ENCODE data around the gene NRROS. TPM values are rescaled to one million over a fixed set of nuclear protein-coding genes. Genes with fewer than 3 reads are reported as not detected.

The NRROS gene
- total RNA-seq, 2 experiments from 2014 or later = 24.5 to 25.3 TPM

GRCh38 chr3:196638861-196639482 is 522 bp upstream of the NRROS start:
- Mint-ChIP-seq H3K36me3 (peaks cover 17% of the 10 kb centered on the region), H3K4me3 (peak overlapping the region; percentile 88), H3K27me3 (no peaks in the 10 kb centered on the region), H3K9me3 (no peaks in the 10 kb centered on the region), H3K4me1 (ENCODE audit: low read depth) (peaks cover 61% of the 10 kb centered on the region), H3K27ac (peak overlapping the region; percentile 94)
- ChIA-PET CTCF (interaction anchor here (3.0 to 5.4 kb wide), 3 partner anchors 7 to 47 kb away, joined by 16 to 43 read pairs (median 20); no protein-coding TSS in a partner anchor), POLR2A (interaction anchor here (1.0 to 2.3 kb wide), 3 partner anchors 9 to 15 kb away, joined by 3 to 12 read pairs (median 3); no protein-coding TSS in a partner anchor)
- DNase-seq = no peak
- intact Hi-C loops (cut with micrococcal nuclease) = loop anchor here (10.0 kb wide), 1 partner anchor 226 kb away; the partner anchor contains the start of gene SENP5

DNA sequence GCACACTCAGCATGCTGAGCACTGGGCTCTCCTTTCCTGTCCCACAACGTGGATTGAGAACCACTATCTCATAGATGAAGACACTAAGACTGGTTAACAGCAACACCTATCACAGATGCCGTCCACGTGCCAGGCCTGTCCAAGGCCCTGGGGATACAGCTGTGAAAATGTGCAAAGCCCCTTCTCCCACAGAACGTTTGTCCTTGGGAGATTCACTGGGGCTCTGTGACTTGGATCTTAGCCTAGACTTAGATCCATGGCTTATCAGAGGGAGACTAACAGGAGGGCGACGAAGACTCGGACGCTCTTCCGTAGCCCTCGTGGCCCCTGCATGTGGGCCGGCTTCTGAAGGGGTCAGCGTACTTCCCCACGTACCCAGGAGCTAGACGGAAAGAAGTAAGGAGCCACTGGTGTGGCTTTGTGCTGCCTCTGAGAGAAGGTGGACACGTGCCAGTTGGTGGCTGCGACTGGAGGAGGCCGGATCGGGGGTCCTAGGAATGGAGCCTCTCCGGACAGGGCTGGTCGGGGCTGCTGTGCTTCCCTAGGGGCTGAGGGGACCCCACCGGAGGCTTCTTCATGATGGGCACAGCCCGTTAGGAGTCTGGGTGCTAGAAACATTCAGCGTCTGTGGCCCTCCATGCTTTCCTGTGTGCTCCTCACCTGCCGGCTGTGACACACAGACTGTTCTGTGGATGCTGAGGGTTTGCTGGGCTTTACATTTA is 964 bp downstream of the NRROS start:
- intact Hi-C loops (cut with micrococcal nuclease) = loop anchor here (1.0 to 10.0 kb wide), 8 partner anchors 8 to 654 kb away; partner anchors contain the start of genes DLG1, FBXO45 and WDR53
- ChIA-PET CTCF (interaction anchor here (0.7 to 5.4 kb wide), 6 partner anchors 9 to 112 kb away, joined by 3 to 43 read pairs (median 10); no protein-coding TSS in a partner anchor), POLR2A (interaction anchor here (0.7 to 2.9 kb wide), 10 partner anchors 9 to 302 kb away, joined by 3 to 19 read pairs (median 3); partner anchors contain the start of genes CEP19, FBXO45, PIGX and RNF168)
- DNase-seq = peak; percentile 51
- peak overlapping the region; percentile 88 for H3K4me3 Mint-ChIP-seq
- H3K27ac Mint-ChIP-seq = peak overlapping the region; percentile 94
- H3K27me3 Mint-ChIP-seq = no peaks in the 10 kb centered on the region
- no peaks in the 10 kb centered on the region for H3K9me3 Mint-ChIP-seq
- peaks cover 23% of the 10 kb centered on the region for H3K36me3 Mint-ChIP-seq
- peaks cover 72% of the 10 kb centered on the region for H3K4me1 Mint-ChIP-seq (ENCODE audit: low read depth)

DNA sequence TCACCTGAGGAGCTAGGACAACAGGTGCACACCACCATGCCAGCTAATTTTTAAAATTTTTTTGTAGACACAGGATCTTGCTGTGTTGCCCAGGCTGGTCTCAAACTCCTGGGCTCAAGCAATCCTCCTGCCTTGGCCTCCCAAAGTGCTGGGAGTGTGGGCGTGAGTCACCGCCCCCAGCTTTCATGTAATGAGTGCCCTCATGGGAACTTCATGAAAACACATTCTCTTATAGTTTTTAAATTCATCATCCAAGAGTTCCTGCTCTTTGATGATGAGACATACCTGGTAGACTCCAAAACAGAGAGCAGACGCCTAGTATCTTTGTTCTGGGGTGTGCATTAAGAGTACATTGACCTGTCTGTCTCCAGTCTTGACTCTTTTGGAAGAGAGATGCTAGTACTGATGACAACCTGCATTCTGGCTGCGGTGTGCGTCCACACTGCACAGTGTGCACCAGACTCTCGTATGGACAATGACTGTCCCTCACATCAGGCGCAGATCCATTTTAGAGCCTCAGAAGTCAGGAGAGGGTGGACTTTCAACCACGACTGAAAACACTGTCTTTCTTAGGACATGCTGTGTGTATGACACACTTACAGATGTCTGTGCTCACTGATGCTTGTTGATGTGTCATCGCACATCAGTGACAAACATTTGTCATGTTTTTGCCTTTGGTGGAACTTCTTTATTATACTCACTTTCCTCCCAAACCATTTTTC is 2.0 kb downstream of the NRROS start:
- Mint-ChIP-seq H3K9me3 (no peaks in the 10 kb centered on the region), H3K4me3 (peak overlapping the region; percentile 88), H3K27me3 (no peaks in the 10 kb centered on the region), H3K27ac (peak overlapping the region; percentile 94), H3K36me3 (peaks cover 24% of the 10 kb centered on the region), H3K4me1 (ENCODE audit: low read depth) (peaks cover 75% of the 10 kb centered on the region)
- DNase-seq = peak; percentile 88
- POLR2A ChIA-PET = interaction anchor here (0.6 to 2.9 kb wide), 10 partner anchors 10 to 301 kb away, joined by 3 to 19 read pairs (median 3); partner anchors contain the start of gene UBXN7
- CTCF ChIA-PET = interaction anchor here (1.1 to 5.4 kb wide), 5 partner anchors 10 to 44 kb away, joined by 3 to 43 read pairs (median 16); no protein-coding TSS in a partner anchor
- intact Hi-C loops (cut with micrococcal nuclease) = loop anchor here (1.0 to 10.0 kb wide), 8 partner anchors 9 to 653 kb away; partner anchors contain the start of genes DLG1, FBXO45 and WDR53

DNA sequence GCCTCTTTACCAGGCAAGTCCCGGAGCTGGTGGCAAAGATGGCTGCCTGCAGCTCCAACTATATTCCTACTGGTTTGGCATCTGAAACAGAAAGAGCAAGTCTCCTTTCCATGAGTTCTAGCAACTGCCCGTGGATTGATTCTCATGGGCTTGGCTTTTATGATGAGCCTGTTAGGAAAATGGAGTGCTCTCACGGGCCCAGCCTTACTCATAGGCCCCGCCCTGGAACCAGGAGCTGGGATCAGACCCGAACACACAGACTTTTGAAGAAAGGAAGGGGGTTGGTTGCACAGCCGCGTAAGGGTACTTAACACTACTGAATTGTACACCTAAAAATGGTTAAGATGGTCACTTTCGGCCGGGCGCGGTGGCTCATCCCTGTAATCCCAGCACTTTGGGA is 2.9 kb downstream of the NRROS start:
- Mint-ChIP-seq H3K4me3 (peak overlapping the region; percentile 88), H3K36me3 (peaks cover 24% of the 10 kb centered on the region), H3K4me1 (ENCODE audit: low read depth) (peaks cover 82% of the 10 kb centered on the region), H3K9me3 (no peaks in the 10 kb centered on the region), H3K27ac (peak overlapping the region; percentile 94), H3K27me3 (no peaks in the 10 kb centered on the region)
- ChIA-PET CTCF (interaction anchor here (0.7 to 5.4 kb wide), 3 partner anchors 13 to 43 kb away, joined by 5 to 43 read pairs (median 20); no protein-coding TSS in a partner anchor), POLR2A (interaction anchor here (0.9 to 2.9 kb wide), 3 partner anchors 11 to 33 kb away, joined by 3 to 19 read pairs (median 4); no protein-coding TSS in a partner anchor)
- intact Hi-C loops (cut with micrococcal nuclease) = loop anchor here (10.0 kb wide), 1 partner anchor 652 kb away; the partner anchor contains the start of gene DLG1
- DNase-seq = no peak

DNA sequence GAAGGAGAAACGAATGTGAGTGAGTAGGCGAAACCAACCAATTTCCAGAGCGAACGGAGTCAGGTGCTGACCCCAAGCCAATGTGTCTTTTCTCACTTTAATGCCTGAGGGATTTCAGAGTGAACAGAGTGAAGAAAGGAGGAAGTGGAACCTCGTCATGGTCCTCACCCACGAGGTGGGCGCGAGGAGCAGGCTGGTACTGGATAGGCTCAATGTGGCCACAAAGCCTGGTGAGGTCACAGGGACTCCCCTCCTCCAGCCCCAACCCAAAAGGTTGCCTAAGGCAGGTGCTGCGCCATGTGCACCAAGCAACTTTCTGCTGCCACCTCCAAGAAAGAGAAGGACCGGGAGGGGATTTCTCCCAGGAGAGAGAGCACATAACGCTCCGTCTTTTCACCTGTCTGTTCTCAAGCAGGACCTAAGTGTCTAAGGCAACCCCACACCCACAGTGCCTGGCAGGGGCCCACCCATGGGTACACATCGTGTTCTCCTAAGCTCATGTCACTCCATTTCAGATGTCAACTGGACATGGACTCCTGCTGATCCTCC is 3.8 kb downstream of the NRROS start:
- H3K4me1 Mint-ChIP-seq (ENCODE audit: low read depth) = peaks cover 80% of the 10 kb centered on the region
- H3K27ac Mint-ChIP-seq = peak overlapping the region; percentile 94
- peak; percentile 73 for DNase-seq
- peak overlapping the region; percentile 88 for H3K4me3 Mint-ChIP-seq
- intact Hi-C loops (cut with micrococcal nuclease) = loop anchor here (10.0 kb wide), 1 partner anchor 652 kb away; the partner anchor contains the start of gene DLG1
- POLR2A ChIA-PET = no interaction called here
- H3K36me3 Mint-ChIP-seq = peaks cover 26% of the 10 kb centered on the region
- H3K27me3 Mint-ChIP-seq = no peaks in the 10 kb centered on the region
- H3K9me3 Mint-ChIP-seq = no peaks in the 10 kb centered on the region
- CTCF ChIA-PET = no interaction called here

DNA sequence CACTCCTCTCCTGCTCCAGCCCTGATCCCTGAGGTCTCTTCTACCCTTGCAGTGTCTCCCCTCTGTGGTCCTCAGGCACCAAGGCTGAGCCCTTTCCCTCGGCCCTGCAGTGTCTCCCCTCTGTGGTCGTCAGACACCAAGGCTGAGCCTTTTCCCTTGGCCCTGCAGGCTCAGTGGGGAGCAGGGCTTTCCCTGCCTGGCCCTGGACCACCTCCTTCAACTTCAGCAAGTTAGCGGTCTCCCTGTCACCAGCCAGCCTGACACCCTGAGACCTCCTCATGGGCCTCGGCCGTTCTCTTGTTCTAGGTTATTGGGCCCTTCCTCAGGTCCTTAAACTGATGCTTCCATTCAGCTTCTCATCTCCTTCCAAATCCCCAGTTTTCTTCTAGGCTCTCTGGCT is 4.3 kb downstream of the NRROS start:
- intact Hi-C loops (cut with micrococcal nuclease) = loop anchor here (10.0 kb wide), 1 partner anchor 651 kb away; the partner anchor contains the start of gene DLG1
- Mint-ChIP-seq H3K36me3 (peaks cover 26% of the 10 kb centered on the region), H3K27ac (peak overlapping the region; percentile 94), H3K4me1 (ENCODE audit: low read depth) (peaks cover 79% of the 10 kb centered on the region), H3K9me3 (no peaks in the 10 kb centered on the region), H3K4me3 (peak overlapping the region; percentile 3), H3K27me3 (no peaks in the 10 kb centered on the region)
- no peak for DNase-seq
- POLR2A ChIA-PET = interaction anchor here (0.6 kb wide), 1 partner anchor 87 kb away, joined by 4 read pairs; no protein-coding TSS in a partner anchor
- CTCF ChIA-PET = no interaction called here

- CTCF ChIA-PET = interaction anchor here (0.7 to 1.3 kb wide), 6 partner anchors 13 to 122 kb away, joined by 3 to 7 read pairs (median 3); no protein-coding TSS in a partner anchor
- Mint-ChIP-seq H3K4me1 (ENCODE audit: low read depth) (peaks cover 75% of the 10 kb centered on the region), H3K4me3 (no peak overlapping the region), H3K27ac (no peak overlapping the region), H3K27me3 (no peaks in the 10 kb centered on the region), H3K9me3 (no peaks in the 10 kb centered on the region), H3K36me3 (peaks cover 25% of the 10 kb centered on the region)
- intact Hi-C loops (cut with micrococcal nuclease) = loop anchor here (10.0 kb wide), 1 partner anchor 650 kb away; the partner anchor contains the start of gene DLG1
- POLR2A ChIA-PET = no interaction called here
- peak; percentile 46 for DNase-seq
These were observed 5.6 kb downstream of the NRROS start for GRCh38 chr3:196645096-196645495.

DNA sequence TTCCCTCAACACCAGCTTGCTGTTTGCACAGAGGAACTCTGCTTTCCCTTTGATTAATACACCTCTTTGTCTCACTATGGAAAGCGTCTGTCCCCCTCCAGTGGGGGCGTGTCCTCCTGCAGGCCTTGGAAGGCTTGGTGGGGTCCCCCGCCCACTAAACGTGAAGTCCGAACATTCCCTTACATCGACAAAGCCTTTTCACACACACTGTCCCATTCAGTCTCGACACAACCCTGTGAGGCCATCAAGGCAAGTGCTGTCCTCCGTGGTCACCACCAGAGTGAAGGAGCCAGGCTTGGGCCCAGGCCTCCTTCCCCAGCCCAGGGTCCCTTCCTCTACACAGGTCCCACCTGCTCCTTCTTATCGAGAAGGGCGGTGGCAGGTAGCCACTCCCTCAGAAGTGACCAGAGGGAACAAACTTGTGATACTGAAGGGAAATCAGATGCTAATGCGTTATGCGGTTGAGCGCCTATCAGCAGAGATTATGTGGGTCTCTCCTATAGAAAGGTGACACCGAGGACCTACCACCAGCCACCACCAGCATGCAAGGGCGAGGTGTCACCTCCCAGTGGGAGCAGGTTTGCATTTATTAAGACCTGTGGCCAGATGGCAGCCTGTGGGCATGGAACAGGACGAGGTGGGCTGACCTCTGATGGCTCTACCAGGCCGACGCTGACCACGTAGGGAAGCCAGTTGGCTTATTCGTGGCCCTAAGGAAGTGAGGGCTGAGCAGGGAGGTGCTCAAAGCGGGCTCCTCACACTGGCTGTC is 6.6 kb downstream of the NRROS start:
- peaks cover 78% of the 10 kb centered on the region for H3K4me1 Mint-ChIP-seq (ENCODE audit: low read depth)
- no peak for DNase-seq
- H3K9me3 Mint-ChIP-seq = no peaks in the 10 kb centered on the region
- intact Hi-C loops (cut with micrococcal nuclease) = loop anchor here (10.0 kb wide), 1 partner anchor 649 kb away; the partner anchor contains the start of gene DLG1
- H3K36me3 Mint-ChIP-seq = peaks cover 24% of the 10 kb centered on the region
- H3K27ac Mint-ChIP-seq = no peak overlapping the region
- H3K27me3 Mint-ChIP-seq = no peaks in the 10 kb centered on the region
- H3K4me3 Mint-ChIP-seq = no peak overlapping the region
- ChIA-PET POLR2A (no interaction called here), CTCF (no interaction called here)

DNA sequence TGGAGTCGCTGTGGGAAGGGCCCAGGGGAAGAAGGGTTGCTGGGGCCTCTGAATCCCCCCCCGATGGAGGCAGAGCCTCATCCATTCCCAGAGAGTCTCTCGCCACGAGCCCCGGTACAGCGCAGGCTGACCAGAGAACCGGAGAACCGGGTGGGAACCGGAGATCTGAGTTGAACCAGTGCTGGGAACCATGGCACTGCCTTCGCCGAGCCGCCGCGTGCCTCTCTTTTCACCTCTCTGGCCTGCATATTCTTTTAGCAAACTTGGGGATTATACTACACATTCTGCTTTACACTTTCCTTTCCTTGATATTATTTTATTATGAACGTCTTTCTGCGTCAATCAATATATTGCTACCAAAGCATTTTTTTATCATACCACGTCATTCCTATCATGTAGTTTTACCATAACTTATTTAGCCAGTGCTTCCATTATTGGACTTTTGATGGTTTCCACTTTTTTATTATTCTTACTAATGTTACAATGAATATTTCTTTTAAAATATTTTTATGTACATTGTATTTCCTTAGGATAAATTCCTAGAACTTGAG is 7.2 kb downstream of the NRROS start:
- intact Hi-C loops (cut with micrococcal nuclease) = loop anchor here (10.0 kb wide), 1 partner anchor 648 kb away; the partner anchor contains the start of gene DLG1
- H3K27me3 Mint-ChIP-seq = no peaks in the 10 kb centered on the region
- H3K27ac Mint-ChIP-seq = no peak overlapping the region
- H3K36me3 Mint-ChIP-seq = peaks cover 25% of the 10 kb centered on the region
- H3K4me1 Mint-ChIP-seq (ENCODE audit: low read depth) = peaks cover 80% of the 10 kb centered on the region
- H3K9me3 Mint-ChIP-seq = no peaks in the 10 kb centered on the region
- CTCF ChIA-PET = no interaction called here
- H3K4me3 Mint-ChIP-seq = no peak overlapping the region
- DNase-seq = no peak
- POLR2A ChIA-PET = no interaction called here

DNA sequence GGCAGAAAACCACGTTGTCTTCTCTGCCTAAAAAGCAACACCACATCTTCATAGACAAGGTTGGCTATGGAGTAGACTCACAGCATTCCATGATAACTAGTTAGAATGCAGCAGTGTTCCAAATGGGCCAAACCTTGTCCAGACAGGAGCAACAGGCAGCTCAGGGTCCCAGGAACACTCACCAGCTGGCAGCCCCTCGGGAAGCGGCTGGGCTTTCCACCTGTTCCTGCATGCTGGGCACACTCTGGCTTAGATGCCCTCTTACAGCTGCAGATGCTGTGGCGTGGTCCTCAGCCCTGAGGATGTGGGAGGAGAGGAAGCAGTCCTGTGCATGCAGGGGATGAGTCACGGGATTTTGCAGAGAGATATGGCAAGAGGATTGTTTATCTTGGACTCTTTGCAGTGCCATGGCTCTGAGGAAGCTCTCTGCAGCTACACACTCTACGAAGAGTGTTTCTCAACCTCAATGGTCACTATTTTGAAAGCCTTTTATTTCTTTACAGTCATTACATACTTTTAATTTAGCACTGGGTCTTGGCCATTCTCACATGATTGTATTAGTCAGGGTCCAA is 11.3 kb downstream of the NRROS start:
- Mint-ChIP-seq H3K36me3 (peaks cover 17% of the 10 kb centered on the region), H3K27ac (peak overlapping the region; percentile 24), H3K4me3 (no peak overlapping the region), H3K9me3 (no peaks in the 10 kb centered on the region), H3K4me1 (ENCODE audit: low read depth) (peaks cover 53% of the 10 kb centered on the region), H3K27me3 (no peaks in the 10 kb centered on the region)
- ChIA-PET POLR2A (interaction anchor here (1.2 kb wide), 1 partner anchor 12 kb away, joined by 3 read pairs; no protein-coding TSS in a partner anchor), CTCF (interaction anchor here (1.0 to 2.2 kb wide), 3 partner anchors 34 to 378 kb away, joined by 3 to 7 read pairs (median 3); partner anchors contain the start of genes MELTF and PIGX)
- intact Hi-C loops (cut with micrococcal nuclease) = no loop called here
- peak; percentile 47 for DNase-seq

Data from activated CD4-positive, alpha-beta memory T cell treated with anti-CD3 and anti-CD28 coated beads for 36 hours (primary cell).